Measurements from ENCODE around the gene SLC4A4.

- TF ChIP-seq EZH2 (IDR thresholded peaks at IDR 0.05; ENCODE audit: insufficient read depth, low read length) (no peak), CTCF (IDR thresholded peaks at IDR 0.05; ENCODE audit: insufficient read depth, low read depth, low read length) (no peak)
Observed at GRCh38 chr4:71494539-71494938, 155.7 kb downstream of the SLC4A4 start.
